ENCODE data around the gene GLRX5.

GLRX5 gene

DNA sequence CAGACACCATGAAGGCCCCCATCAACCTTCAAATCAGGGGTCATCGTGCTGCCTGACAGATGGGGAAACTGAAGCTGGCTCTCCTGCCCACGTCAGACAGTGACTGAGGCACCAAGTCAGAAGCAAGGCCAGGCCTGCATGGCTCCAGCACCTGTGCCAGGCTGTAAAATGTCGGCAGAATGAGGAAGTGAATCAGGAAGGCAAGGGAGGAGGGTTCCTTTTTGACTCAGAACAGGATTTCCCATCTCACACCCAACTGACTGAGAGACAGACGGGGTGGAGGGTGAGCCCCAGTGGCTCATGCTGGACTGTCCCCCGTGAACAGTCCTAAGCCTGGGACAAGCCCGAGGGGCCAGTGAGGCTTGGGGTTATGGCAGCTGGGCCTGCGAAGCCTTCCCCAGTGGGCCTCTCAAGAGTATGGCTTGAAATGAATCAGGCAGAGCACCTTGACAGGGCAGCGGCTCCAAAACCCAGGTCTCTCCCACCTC is 39.3 kb upstream of the GLRX5 start:
- TF ChIP-seq, protein P1, sequence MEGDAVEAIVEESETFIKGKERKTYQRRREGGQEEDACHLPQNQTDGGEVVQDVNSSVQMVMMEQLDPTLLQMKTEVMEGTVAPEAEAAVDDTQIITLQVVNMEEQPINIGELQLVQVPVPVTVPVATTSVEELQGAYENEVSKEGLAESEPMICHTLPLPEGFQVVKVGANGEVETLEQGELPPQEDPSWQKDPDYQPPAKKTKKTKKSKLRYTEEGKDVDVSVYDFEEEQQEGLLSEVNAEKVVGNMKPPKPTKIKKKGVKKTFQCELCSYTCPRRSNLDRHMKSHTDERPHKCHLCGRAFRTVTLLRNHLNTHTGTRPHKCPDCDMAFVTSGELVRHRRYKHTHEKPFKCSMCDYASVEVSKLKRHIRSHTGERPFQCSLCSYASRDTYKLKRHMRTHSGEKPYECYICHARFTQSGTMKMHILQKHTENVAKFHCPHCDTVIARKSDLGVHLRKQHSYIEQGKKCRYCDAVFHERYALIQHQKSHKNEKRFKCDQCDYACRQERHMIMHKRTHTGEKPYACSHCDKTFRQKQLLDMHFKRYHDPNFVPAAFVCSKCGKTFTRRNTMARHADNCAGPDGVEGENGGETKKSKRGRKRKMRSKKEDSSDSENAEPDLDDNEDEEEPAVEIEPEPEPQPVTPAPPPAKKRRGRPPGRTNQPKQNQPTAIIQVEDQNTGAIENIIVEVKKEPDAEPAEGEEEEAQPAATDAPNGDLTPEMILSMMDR (IDR thresholded peaks at IDR 0.05; ENCODE audit: low read depth, low read length): no peak
- DNase-seq (ENCODE audit: extremely low read depth, low read depth): no peak

- DNase-seq (ENCODE audit: extremely low read depth, low read depth): no peak
- TF ChIP-seq, protein P1 (IDR thresholded peaks at IDR 0.05; ENCODE audit: low read depth, low read length): no peak
Observed at GRCh38 chr14:95496111-95496681, 38.7 kb upstream of the GLRX5 start.

DNA sequence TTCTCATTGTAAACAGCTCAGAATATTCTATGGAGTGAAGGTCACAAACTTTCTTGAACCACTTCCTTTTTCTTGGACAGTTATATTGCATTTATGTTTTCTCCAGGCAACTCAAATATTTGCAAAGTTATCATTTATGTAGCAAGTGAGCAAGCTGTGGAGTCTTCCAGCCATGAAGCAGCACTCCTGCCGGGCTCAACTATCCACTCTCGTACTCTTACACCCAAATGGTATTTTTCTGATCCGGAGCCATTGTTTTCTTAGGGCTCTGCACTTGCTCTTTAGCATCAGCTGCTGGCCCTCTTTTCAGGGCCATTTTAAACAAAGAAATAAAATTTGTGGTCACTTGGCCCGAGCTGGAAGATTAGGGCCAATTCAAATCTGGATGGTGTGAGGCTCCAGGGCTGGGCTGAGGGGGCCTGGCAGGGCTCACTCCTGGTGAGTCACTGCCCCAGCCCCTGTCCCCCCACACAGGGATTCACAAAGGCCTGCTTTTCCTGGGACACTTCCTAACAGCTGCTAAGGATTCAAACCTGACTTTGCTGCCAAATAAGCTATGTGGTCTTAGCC is 38.1 kb upstream of the GLRX5 start:
- TF ChIP-seq, protein P1 (IDR thresholded peaks at IDR 0.05; ENCODE audit: low read depth, low read length): no peak
- no peak for DNase-seq (ENCODE audit: extremely low read depth, low read depth)

- DNase-seq (ENCODE audit: extremely low read depth, low read depth): no peak
- TF ChIP-seq, protein P1 (IDR thresholded peaks at IDR 0.05; ENCODE audit: low read depth, low read length): no peak
Observed at GRCh38 chr14:95497561-95498011, 37.3 kb upstream of the GLRX5 start.

DNA sequence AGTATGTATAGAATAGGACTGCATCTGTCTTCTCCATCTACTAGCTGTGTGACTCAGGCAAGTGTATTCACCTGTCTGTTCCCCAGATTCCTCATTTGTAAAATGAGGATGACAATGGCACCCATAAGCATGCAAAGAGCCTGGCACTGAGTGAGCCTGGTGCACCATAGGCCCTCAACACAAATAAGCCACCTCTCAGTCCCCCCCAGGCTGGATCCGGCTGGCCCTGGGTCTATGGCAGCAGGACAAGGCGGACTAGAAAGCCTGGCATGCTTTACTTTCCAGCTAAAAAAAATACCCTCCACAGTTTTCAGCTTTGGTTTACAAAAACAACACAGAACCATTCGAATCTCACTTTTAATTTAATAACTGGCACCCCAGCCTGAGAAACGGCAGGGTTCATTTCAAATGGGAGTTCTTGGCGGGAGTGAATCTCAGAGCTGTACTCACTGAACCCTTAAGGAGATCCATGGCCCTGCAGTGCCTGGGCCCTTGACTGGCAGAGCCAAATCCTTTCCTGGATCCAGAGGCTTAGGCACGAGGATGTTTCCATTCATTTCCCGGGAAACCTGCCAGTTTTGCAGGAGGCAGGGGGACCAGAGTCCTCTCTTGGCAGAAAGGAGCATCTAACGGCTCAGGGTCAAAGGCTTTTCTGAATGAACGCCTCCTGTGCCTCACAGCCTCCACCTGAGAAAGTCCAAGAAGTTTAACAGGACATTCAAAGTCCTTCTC is 36.1 kb upstream of the GLRX5 start:
- TF ChIP-seq, protein P1 (IDR thresholded peaks at IDR 0.05; ENCODE audit: low read depth, low read length): no peak
- no peak for DNase-seq (ENCODE audit: extremely low read depth, low read depth)

GRCh38 chr14:95499354-95499750 is 35.5 kb upstream of the GLRX5 start:
- TF ChIP-seq, protein P1 (IDR thresholded peaks at IDR 0.05; ENCODE audit: low read depth, low read length): no peak
- no peak for DNase-seq (ENCODE audit: extremely low read depth, low read depth)

- TF ChIP-seq, protein P1 (IDR thresholded peaks at IDR 0.05; ENCODE audit: low read depth, low read length): no peak
- no peak for DNase-seq (ENCODE audit: extremely low read depth, low read depth)
Observed at GRCh38 chr14:95500201-95500681, 34.6 kb upstream of the GLRX5 start.
